Loucy (cell line): ENCODE measurements around the gene NDUFAF5.

Source experiments
- EZH2phosphoT487 ChIP-seq: fragments of 200-600 bp; IDR thresholded peaks from 2 replicates; pipeline ENCODE4 v1.6.1; 2018; ENCODE audit warnings: antibody characterized with exemption, mild to moderate bottlenecking, moderate library complexity, borderline replicate concordance
- TF ChIP-seq, protein P1 (sequence below): fragments of 200-600 bp; sonication (generic); conservative IDR thresholded peaks from 2 replicates; pipeline ENCODE4 v1.5.1; 2014; ENCODE audit warnings: mild to moderate bottlenecking, antibody characterized with exemption, low read length

DNA sequence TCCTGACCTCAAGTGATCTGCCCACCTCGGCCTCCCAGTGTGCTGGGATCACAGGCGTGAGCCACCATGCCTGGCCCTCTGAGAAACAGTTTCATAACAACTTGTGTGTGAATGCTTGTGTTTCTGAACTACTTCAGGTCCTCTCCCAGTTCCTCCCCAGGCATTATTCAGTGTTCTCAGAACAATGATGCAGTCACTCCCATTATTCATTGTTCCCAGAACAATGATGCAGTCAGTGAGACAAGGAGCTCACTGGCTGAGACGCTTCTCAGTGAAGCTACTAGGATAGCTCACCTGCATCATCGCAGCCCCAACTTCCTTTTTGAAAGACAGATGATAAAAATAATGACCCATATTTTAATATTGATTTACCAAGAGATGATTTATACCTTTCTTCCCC, 71.5 kb downstream of the NDUFAF5 start:
- TF ChIP-seq, protein P1, sequence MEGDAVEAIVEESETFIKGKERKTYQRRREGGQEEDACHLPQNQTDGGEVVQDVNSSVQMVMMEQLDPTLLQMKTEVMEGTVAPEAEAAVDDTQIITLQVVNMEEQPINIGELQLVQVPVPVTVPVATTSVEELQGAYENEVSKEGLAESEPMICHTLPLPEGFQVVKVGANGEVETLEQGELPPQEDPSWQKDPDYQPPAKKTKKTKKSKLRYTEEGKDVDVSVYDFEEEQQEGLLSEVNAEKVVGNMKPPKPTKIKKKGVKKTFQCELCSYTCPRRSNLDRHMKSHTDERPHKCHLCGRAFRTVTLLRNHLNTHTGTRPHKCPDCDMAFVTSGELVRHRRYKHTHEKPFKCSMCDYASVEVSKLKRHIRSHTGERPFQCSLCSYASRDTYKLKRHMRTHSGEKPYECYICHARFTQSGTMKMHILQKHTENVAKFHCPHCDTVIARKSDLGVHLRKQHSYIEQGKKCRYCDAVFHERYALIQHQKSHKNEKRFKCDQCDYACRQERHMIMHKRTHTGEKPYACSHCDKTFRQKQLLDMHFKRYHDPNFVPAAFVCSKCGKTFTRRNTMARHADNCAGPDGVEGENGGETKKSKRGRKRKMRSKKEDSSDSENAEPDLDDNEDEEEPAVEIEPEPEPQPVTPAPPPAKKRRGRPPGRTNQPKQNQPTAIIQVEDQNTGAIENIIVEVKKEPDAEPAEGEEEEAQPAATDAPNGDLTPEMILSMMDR = no peak
- TF ChIP-seq EZH2phosphoT487 = no peak
